ENCODE results near the gene TADA1.

DNA sequence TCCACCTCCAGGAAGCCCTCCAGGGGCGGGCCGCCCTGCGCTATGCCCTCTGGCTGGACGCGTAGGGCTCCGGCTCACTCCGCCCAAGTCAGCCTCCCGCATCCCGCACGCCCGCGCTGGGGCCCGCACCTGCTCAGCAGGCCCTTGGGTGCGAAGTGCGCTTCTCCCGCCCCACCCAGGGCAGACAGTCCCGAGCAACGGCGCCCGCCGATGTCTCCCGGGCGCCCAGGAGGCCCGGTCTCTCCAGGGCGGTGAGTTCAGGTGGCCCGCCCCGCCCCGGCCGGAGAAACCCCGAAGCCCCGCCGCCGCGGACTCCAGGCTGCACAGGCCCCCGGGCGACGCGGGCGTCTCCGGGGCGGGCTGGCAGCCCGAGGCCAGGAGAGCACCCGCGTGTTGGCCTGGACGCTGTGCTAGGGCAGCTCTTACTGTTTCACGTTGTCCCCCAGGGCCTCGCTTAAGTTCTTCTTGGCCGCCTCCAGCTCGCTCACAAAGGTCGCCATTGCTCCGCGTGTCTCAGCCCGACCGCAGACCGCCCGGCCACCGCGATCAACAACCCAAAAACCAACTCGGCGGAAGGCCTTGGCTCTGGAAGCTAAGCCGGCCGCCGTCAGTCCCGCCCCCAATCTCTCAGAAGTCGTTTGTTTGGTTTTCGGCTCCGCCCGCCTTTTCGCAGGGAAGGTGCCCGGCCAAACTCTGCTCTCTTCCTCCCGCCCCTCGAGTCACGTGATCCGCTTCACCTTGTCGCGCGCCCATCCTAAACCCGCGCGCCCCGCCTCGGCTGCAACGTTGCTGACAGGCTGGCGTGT lies at the start of gene TADA1:
- TF ChIP-seq, protein P1, sequence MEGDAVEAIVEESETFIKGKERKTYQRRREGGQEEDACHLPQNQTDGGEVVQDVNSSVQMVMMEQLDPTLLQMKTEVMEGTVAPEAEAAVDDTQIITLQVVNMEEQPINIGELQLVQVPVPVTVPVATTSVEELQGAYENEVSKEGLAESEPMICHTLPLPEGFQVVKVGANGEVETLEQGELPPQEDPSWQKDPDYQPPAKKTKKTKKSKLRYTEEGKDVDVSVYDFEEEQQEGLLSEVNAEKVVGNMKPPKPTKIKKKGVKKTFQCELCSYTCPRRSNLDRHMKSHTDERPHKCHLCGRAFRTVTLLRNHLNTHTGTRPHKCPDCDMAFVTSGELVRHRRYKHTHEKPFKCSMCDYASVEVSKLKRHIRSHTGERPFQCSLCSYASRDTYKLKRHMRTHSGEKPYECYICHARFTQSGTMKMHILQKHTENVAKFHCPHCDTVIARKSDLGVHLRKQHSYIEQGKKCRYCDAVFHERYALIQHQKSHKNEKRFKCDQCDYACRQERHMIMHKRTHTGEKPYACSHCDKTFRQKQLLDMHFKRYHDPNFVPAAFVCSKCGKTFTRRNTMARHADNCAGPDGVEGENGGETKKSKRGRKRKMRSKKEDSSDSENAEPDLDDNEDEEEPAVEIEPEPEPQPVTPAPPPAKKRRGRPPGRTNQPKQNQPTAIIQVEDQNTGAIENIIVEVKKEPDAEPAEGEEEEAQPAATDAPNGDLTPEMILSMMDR (IDR thresholded peaks at IDR 0.05), result no peak
- no peak for TF ChIP-seq EP300 (IDR thresholded peaks at IDR 0.05)
- TF ChIP-seq POLR2AphosphoS5 (IDR thresholded peaks at IDR 0.05), result peak; percentile 79 to 95 (median 85)
- TF ChIP-seq POLR2A (IDR thresholded peaks at IDR 0.05), result no peak

Measured in stomach (tissue), 4 donors.